ENCODE results near the gene ZNF700. TPM values are rescaled to one million over a fixed set of nuclear protein-coding genes. Genes with fewer than 3 reads are reported as not detected.

Gene ZNF700
- total and polyA plus RNA-seq, 12 donors: 2.4 to 11.3 (median 4.4) TPM

DNA sequence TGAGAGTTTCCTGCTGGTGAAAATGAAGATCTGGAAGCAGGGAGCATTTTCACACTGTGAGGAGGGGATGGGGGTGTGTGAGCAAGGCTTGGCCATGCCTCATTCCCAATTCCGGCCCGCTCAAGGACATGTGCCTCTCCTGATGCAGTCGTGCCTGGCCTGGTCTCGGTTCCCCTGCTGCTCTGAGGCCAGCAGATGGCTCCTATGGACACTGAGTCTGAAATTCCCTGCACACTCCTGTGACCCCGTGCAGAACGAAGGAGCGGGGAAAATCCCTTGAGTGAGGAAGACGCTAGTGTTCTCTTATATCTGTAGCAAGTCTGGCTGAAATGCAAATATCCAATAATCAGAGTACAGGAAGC lies 39.6 kb downstream of the ZNF700 start:
- 1 to 2% methylated on average over 8 of the region's 8 CpGs for WGBS, 2 donors
- Histone ChIP-seq H3K27me3 (no peaks in the 10 kb centered on the region), H3K36me3 (peaks cover 0 to 5% (median 0%) of the 10 kb centered on the region in 9 donors), H3K4me3 (peak overlapping the region in 9 of 10 donors; percentile 55 to 94 (median 89)), H3K27ac (peak overlapping the region; percentile 88 to 98 (median 95)), H3K9me3 (no peaks in the 10 kb centered on the region), H3K4me1 (peaks cover 5 to 25% (median 17%) of the 10 kb centered on the region in 9 donors)
- DNase-seq (peak in 1 of 2 donors; percentile 46), ATAC-seq (peak; percentile 50 to 81 (median 74))
- intact Hi-C loops (cut with DNase I): loop anchor here in 8 of 10 donors (1.0 to 10.0 kb wide), 11 partner anchors 22 to 178 kb away; partner anchors contain the start of genes ZNF20 (in 3 of the 8), ZNF491 (in 1 of the 8), ZNF700 (in 1 of the 8) and ZNF878 (in 1 of the 8)
- TF ChIP-seq CTCF (IDR thresholded peaks at IDR 0.05): peak in 2 of 9 donors; percentile 29 to 35

DNA sequence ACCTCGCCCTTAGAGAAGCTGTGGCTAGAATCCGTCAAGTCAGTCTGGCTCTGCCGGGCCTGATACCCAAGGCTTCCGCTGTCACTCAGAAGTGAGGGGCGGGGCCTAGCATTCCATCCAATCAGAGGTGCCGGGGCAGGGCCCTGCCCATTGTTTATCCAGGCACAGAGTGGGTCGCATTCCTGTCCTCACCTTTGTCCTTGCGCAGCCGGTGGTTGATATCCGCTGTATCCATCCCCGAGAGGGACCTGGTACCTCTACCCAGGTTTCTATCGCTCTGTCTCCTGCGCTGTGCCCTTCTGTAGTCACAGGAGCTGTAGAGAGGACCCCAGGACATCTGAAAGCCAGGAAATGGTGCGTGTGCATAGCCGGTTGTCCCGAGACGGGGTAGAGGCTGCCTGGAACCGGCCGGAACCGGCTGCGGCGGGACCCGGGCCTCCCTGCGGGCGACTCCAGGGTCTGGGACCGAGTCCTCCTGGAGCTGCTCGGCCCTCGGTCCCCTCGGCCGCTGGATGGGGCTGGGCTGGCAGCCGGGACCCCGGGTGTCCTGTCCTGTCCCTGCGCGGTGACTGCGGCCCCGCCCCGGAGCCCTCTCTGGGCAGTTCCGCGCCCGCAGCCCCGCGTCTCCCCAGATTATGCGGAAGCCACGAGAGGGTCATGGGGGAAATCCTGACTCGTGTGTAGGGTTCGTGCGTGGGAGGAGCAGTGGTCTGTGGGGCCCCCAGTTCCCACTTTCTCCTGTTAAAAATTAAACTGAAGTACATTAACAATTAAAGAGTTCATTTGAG lies 40.1 kb downstream of the ZNF700 start, which contains the start of gene ZNF763:
TSS of gene ZNF763 (plus strand) at position 183 of the 788 bp plus-strand sequence. CDS start at position 352, 169 bp downstream.
- Histone ChIP-seq H3K4me1 (peaks cover 5 to 25% (median 17%) of the 10 kb centered on the region in 9 donors), H3K36me3 (peaks cover 0 to 5% (median 0%) of the 10 kb centered on the region in 9 donors), H3K4me3 (peak within 1 kb of the TSS; percentile 55 to 94 (median 87)), H3K27me3 (no peaks in the 10 kb centered on the region), H3K9me3 (no peaks in the 10 kb centered on the region), H3K27ac (peak within 1 kb of the TSS; percentile 88 to 98 (median 95))
- 0% methylated on average over 47 of the region's 47 CpGs for WGBS, 2 donors
- intact Hi-C loops (cut with DNase I): loop anchor here in 8 of 10 donors (1.0 to 10.0 kb wide), 11 partner anchors 22 to 177 kb away; partner anchors contain the start of genes ZNF20 (in 3 of the 8), ZNF491 (in 1 of the 8), ZNF700 (in 1 of the 8) and ZNF878 (in 1 of the 8)
- TF ChIP-seq CTCF (IDR thresholded peaks at IDR 0.05): no peak
- DNase-seq: peak; percentile 92 to 95
- peak; percentile 96 to 99 (median 99) for ATAC-seq

- TF ChIP-seq CTCF (IDR thresholded peaks at IDR 0.05): no peak
- no peak overlapping the region for H3K27ac ChIP-seq
- WGBS, 2 donors: 81 to 85% methylated on average over 1 of the region's 1 CpG
- H3K9me3 ChIP-seq: peaks cover 0 to 14% (median 0%) of the 10 kb centered on the region in 11 donors
- H3K4me3 ChIP-seq: no peak overlapping the region
- ATAC-seq (no peak), DNase-seq (no peak)
- no peaks in the 10 kb centered on the region for H3K27me3 ChIP-seq
- peaks cover 5 to 15% (median 9%) of the 10 kb centered on the region in 9 donors for H3K4me1 ChIP-seq
- H3K36me3 ChIP-seq: peaks cover 0 to 5% (median 0%) of the 10 kb centered on the region in 9 donors
- intact Hi-C loops (cut with DNase I): no loop called here
These were observed 45.3 kb downstream of the ZNF700 start for GRCh38 chr19:11970174-11970573.

GRCh38 chr19:11971041-11971440 lies 46.1 kb downstream of the ZNF700 start:
- no peak for TF ChIP-seq CTCF (IDR thresholded peaks at IDR 0.05)
- H3K27ac ChIP-seq: peak overlapping the region in 2 of 10 donors; percentile 6 to 47
- H3K4me1 ChIP-seq: peaks cover 0 to 9% (median under 1%) of the 10 kb centered on the region in 9 donors
- H3K9me3 ChIP-seq: peaks cover 0 to 21% (median 0%) of the 10 kb centered on the region in 11 donors
- peaks cover 0 to 5% (median 0%) of the 10 kb centered on the region in 9 donors for H3K36me3 ChIP-seq
- ATAC-seq (no peak), DNase-seq (no peak)
- H3K27me3 ChIP-seq: no peaks in the 10 kb centered on the region
- no peak overlapping the region for H3K4me3 ChIP-seq
- intact Hi-C loops (cut with DNase I): no loop called here
- 87 to 90% methylated on average over 2 of the region's 2 CpGs for WGBS, 2 donors
